Activated CD8-positive, alpha-beta T cell treated with anti-CD3 and anti-CD28 coated beads for 36 hours (primary cell): ENCODE measurements around the gene IGSF23. TPM values are rescaled to one million over a fixed set of nuclear protein-coding genes. Genes with fewer than 3 reads are reported as not detected.

Source experiments
- ATAC-seq: fragments of 200-7000 bp; cut with Tn5 transposase; one replicate; pipeline ENCODE4 v1.10.0; 2021; ENCODE audit warnings: mild to moderate bottlenecking, moderate library complexity
- CTCF ChIA-PET: fragments of 350-600 bp; sonication (Branson Sonifier 250); formaldehyde crosslinking; loops from one replicate; lab custom pipeline; 2021; ENCODE audit warnings: antibody characterized with exemption; lab: Charles Lee
- POLR2A ChIA-PET: fragments of 350-600 bp; sonication (Branson Sonifier 250); formaldehyde crosslinking; loops from one replicate; lab custom pipeline; 2021; ENCODE audit warnings: antibody characterized with exemption; lab: Charles Lee
- DNase-seq: peaks from one replicate; pipeline ENCODE4 v3.0.0-alpha.2; 2020
- H3K27ac Mint-ChIP-seq: one replicate; pipeline ENCODE4 v1.8.0; 2021; ENCODE audit warnings: mild to moderate bottlenecking, mixed read lengths
- H3K27me3 Mint-ChIP-seq: one replicate; pipeline ENCODE4 v1.8.0; 2021; ENCODE audit warnings: mixed read lengths
- H3K36me3 Mint-ChIP-seq: one replicate; pipeline ENCODE4 v1.8.0; 2021; ENCODE audit warnings: low read depth, mixed read lengths
- H3K4me1 Mint-ChIP-seq: one replicate; pipeline ENCODE4 v1.8.0; 2021; ENCODE audit warnings: low read depth, mixed read lengths
- H3K4me3 Mint-ChIP-seq: one replicate; pipeline ENCODE4 v1.8.0; 2021; ENCODE audit warnings: mild to moderate bottlenecking, moderate library complexity, mixed read lengths
- H3K9me3 Mint-ChIP-seq: one replicate; pipeline ENCODE4 v1.8.0; 2021; ENCODE audit warnings: mixed read lengths
- CTCF ChIP-seq: fragments of 200-600 bp; IDR thresholded peaks from one replicate; pipeline ENCODE4 v1.8.0; 2022; ENCODE audit warnings: antibody characterized with exemption, mild to moderate bottlenecking
- intact Hi-C: fragments of 100-400 bp; cut with micrococcal nuclease; formaldehyde crosslinking; loops from one replicate; pipeline ENCODE4 v1.10.0; 2022
- microRNA-seq: library from miRNA; unstranded; fragments of <30 nt; microRNA quantifications from one replicate; pipeline ENCODE4 v1.2.0, GENCODE V29; 2022; ENCODE audit warnings: borderline microRNAs expressed, borderline replicate concordance
- total RNA-seq, 2 experiments: library from RNA; stranded (reverse); gene quantifications; one replicate each; pipeline ENCODE4 v1.2.3, GENCODE V29; 2021

Gene IGSF23
- total RNA-seq, 2 experiments from 2014 or later: not detected

GRCh38 chr19:44684892-44685863, 71.8 kb downstream of the IGSF23 start:
- ChIA-PET CTCF (interaction anchor here (1.0 to 1.3 kb wide), 5 partner anchors 28 to 114 kb away, joined by 3 to 4 read pairs (median 3); no protein-coding TSS in a partner anchor), POLR2A (no interaction called here)
- H3K4me1 Mint-ChIP-seq: peaks cover 26% of the 10 kb centered on the region
- peaks cover 21% of the 10 kb centered on the region for H3K27me3 Mint-ChIP-seq
- no peaks in the 10 kb centered on the region for H3K9me3 Mint-ChIP-seq
- no peak for TF ChIP-seq CTCF
- no peaks in the 10 kb centered on the region for H3K36me3 Mint-ChIP-seq
- ATAC-seq: peak; percentile 62
- no peak overlapping the region for H3K4me3 Mint-ChIP-seq
- intact Hi-C loops: no loop called here
- peak overlapping the region; percentile 17 for H3K27ac Mint-ChIP-seq
- DNase-seq: peak; percentile 56

GRCh38 chr19:44685877-44686276, 72.5 kb downstream of the IGSF23 start:
- Mint-ChIP-seq H3K27ac (no peak overlapping the region), H3K4me3 (no peak overlapping the region), H3K36me3 (no peaks in the 10 kb centered on the region), H3K27me3 (peaks cover 21% of the 10 kb centered on the region), H3K4me1 (peaks cover 26% of the 10 kb centered on the region), H3K9me3 (no peaks in the 10 kb centered on the region)
- intact Hi-C loops: no loop called here
- DNase-seq (no peak), ATAC-seq (no peak)
- no peak for TF ChIP-seq CTCF
- ChIA-PET CTCF (interaction anchor here (1.0 to 1.3 kb wide), 5 partner anchors 29 to 115 kb away, joined by 3 to 4 read pairs (median 3); no protein-coding TSS in a partner anchor), POLR2A (interaction anchor here (0.7 kb wide), 1 partner anchor 63 kb away, joined by 3 read pairs; no protein-coding TSS in a partner anchor)

Small RNA genes lying within 50 kb of the gene (microRNA-seq; reads per million reads assigned to microRNA genes)
- not detected for gene MIR4531

Other genes starting within 250 kb of the IGSF23 start
- 1 to 10 TPM; 1.7 TPM for gene ZNF285, start 212.0 kb upstream of the IGSF23 start, total RNA-seq
- 1 to 10 TPM; 1.0 to 2.9 TPM for gene ZNF229, start 165.1 kb upstream of the IGSF23 start, total RNA-seq
- gene ZNF180, start 113.0 kb upstream of the IGSF23 start, total RNA-seq: 1 to 10 TPM; 8.1 to 8.6 TPM
- not detected for gene CEACAM20, start 83.9 kb upstream of the IGSF23 start, total RNA-seq
- gene PVR, start 30.3 kb downstream of the IGSF23 start, total RNA-seq: 1 to 10 TPM; 7.4 to 8.3 TPM
- 1 to 10 TPM in 1 of 2 experiments, under 1 TPM in 1; 0.63 to 1.3 TPM for gene CEACAM19, start 57.9 kb downstream of the IGSF23 start, total RNA-seq
- not detected for gene CEACAM16, start 85.6 kb downstream of the IGSF23 start, total RNA-seq
- 10 to 100 TPM; 22.8 to 27.7 TPM for gene BCL3, start 135.1 kb downstream of the IGSF23 start, total RNA-seq
- gene CBLC, start 164.3 kb downstream of the IGSF23 start, total RNA-seq: not detected
- gene BCAM, start 195.5 kb downstream of the IGSF23 start, total RNA-seq: not detected
- under 1 TPM; 0.36 to 0.65 TPM for gene NECTIN2, start 232.7 kb downstream of the IGSF23 start, total RNA-seq